Central memory CD4-positive, alpha-beta T cell (primary cell): Measurements from ENCODE around the gene PIEZO2.
"Not testable (repeated sequence)": the region's sequence is repeated elsewhere in the genome, so short reads cannot be mapped to it uniquely, and the experiment has no call there.

ENCODE experiments used
- DNase-seq: peaks from one replicate; pipeline ENCODE4 v3.0.0; 2022
- total RNA-seq, 3 experiments: gene quantifications; one replicate each; lab custom pipeline; 2026; lab: John Stamatoyannopoulos, UW

Gene PIEZO2
- 0 reads per million in 3 experiments for total RNA-seq

DNA sequence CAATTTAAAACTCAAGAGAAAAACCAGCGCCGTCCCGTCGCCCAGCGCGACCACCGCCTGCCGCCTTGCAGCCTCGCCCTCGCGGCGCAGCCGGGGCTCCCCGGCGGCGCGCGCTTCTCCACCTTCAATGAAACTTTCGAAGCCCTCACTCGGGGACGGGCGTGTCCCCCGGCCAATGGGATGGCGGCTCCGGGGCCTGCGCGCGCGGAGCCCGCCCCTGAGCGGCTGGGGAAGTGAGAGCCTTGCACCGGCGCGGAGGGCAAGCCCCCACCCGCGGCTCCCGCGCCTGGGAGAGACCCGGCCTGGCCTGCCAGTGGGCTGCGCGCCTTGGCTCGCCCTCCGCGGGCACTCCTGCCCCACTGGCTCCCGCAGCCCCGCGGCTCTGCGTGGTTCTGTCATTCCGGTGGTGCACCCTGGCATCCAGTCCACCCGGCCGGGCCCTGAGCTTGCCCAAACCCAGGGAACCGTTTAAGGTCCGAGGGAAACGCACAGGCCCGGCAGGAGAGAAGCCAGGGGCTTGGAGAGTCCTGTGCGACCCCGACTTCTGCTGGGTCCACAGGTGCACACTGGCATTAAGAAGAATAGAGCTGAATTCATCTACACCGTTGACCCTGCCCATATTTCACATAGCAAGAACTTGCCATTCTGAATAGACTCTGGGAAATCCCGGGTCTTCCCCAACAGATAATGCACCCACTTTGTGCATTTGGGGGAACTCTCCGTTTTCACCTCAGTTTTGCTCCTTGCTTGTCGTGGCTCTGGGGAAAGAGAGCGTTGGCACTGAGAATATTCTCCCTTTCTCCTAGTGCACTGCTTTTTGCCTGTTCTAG lies at the start of gene PIEZO2:
TSS of gene PIEZO2 (minus strand) at position 129 of the 830 bp plus-strand sequence. CDS start 981 bp downstream, outside the sequence.
- no peak for DNase-seq

DNA sequence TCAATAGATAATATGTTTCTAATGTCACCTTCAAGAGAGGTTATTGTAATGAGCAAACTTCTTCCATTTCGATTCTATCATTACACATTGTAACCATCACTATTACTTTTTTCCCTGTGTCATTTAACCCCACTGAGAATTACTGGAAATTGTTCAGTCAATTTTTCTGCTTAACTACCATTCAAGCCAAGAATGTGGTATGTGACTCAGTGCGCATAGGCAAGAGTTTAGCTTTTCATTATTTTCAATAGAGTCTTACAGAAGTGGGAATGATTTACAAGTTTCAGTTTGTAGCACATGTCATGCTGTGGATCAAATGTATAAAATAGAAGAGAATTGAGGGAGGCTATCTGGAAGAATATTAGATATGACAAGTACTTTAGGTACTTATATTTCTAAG lies 34.3 kb upstream of the PIEZO2 start:
- DNase-seq, result no peak

DNA sequence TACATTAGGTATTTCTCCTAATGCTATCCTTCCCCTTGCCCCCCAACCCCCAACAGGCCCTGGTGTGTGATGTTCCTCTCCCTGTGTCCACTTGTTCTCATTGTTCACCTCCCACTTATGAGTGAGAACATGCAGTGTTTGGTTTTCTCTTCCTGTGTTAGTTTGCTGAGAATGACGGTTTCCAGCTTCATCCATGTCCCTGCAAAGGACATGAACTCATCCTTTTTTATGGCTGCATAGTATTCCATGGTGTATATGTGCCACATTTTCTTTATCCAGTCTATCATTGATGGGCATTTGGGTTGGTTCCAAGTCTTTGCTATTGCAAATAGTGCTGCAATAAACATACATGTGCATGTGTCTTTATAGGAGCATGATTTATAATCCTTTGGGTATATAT lies 32.3 kb upstream of the PIEZO2 start:
- not testable (repeated sequence) for DNase-seq

DNA sequence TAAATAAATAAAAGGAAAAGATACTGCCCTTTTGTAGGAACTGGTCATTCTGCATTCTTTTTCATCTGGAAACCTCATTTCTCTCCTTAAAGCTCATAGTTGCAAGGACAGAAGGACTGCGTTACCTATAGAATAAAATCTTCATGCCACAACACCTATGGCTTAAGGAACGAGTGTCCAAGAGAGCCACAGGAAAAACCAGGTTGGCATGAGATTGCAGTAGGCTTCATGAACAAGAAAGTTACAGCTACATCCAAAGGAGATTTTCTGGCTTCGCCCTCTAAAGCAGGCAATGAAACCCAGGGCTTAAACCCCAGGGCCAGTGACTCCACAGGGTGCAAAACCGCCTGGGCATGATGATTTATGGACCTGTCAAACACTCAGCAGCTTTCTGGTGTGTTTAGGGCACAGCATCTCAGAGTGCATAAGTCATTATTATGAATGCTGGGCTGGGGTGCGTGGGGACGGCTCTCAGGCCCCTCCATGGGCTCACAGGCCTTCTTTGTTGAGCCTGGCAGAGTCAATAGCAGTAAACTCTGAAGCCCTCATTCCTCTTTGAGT lies 30.7 kb upstream of the PIEZO2 start:
- no peak for DNase-seq

DNA sequence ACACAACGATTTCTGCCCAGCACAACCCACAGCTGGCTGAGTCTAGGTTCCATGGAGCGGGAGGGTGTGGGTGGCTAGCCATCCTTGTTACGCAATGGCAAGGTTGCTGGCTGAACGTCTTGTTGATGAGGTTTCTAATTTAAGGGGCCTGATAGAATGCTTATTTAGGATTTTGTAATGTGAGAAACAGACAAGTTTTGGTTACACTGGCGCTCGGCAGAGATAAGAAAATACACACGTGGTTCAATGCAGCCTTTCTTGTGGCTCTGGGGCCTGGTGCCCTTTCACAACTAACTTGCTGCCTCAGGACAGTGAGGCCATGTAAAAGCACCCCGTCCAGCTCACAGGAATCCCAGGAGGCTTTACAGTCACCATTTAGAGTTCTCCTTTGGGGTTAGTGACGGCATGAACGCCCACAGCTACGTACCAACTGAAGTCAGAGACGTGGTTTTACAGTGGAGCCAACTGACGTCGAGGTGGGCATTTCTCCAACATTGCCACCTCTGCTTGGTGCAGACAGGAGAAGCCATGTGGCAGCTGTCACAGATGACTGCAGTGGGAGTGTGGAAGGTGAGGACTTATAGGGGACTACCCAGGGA lies 29.7 kb upstream of the PIEZO2 start:
- DNase-seq, result no peak

DNA sequence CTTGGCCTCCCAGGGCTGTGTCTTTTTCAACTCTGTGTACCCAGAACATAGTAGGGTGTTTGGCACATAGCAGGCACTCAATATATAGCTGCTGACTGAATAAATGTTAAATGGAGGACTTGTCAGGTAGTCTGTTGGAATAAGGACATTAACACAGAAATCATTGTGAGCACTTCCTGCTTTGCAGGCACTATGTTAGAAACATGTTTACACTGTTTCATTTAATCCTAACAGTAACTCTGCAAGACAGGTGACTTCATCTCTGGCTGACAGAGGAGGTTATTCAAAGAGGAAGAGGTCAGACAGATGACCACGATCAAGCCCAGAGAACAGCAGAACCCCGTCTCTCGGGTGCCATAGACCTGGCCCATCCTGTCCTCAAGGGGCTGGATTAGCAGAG lies 28.0 kb upstream of the PIEZO2 start:
- DNase-seq, result no peak

DNA sequence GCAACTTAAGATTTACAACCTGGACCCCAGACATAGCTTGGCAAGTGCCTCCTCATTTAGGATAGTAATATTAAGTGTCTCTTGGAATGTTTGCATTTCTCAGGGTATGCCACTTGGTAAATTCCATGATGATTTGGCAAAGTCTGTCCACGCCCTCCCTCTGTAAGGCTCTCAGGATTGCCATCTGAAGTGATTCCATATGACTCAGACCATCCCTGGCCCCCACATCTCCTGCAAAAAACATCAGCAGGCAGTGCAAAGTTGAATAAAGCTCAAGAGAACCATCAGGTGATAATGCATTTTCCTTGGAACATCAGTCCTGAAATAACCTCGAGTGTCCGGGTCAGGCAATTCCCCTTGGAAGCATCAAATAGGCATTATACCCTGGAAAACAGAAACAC lies 27.1 kb upstream of the PIEZO2 start:
- no peak for DNase-seq

DNA sequence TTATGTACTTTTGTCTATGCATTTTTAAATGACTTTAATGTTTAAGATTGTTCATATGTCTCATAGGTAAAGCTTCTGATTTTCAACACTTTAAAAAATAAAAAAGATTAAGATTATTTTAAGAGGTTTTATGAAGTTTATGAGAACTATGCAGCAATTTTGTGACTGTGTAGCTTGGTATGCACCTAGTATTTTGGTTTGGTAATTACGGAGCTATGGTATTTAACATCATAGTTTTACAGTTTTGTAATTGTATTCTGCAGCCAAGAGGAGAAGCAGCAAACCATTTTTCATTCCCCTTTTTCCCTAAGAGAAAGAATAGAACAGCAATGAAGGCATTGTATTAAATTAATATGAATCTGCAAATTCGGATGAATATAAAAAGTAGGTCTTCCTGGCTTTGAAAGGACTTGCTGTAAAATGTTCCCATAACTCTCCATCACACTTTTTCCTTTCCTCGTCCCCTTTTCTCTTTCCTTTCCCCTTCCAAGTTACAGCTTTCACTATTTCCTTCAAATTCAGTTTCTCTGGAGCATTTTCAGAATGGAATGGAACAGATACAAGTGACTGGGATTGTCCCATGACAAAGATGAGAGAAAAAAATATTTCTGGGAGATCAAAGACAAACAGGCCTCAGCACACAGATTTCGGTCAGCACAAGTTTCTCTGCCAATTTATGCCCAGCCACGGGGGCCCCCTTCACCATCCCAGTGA lies 26.1 kb upstream of the PIEZO2 start:
- no peak for DNase-seq

DNA sequence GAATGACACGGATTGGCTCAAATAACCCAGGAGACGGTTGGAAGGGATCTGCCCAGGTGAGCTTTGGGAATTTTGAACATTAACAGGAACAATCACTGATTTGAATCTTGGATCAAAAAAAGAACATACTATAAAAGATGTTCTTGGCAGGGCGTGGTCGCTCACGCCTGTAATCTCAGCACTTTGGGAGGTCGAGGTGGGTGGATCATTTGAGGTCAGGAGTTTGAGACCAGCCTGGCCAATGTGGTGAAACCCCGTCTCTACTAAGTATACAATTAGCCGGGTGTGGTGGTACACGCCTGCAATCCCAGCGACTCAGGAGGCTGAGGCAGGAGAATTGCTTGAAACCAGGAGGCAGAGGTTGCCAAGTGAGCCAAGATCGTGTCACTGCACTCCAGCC lies 24.8 kb upstream of the PIEZO2 start:
- not testable (repeated sequence) for DNase-seq

DNA sequence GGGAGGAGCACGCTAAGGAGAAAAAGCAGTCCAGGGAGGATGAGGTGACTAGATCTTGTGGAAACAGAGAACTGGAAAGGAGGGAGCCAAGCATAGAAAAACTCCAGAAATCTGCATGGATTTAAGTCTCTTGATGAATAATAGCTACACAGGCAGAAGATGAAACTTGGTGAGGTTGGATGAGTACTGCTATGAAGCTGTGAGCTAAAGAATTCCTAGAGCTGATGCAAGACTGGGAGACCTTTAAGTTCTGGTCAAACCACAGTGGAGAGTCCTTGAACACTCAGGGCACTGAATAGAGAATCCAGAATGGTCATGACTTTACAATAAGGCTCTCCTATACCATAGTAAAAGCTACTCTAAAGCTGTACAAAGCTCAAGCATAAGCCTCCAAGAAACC lies 18.4 kb upstream of the PIEZO2 start:
- DNase-seq, result no peak

DNA sequence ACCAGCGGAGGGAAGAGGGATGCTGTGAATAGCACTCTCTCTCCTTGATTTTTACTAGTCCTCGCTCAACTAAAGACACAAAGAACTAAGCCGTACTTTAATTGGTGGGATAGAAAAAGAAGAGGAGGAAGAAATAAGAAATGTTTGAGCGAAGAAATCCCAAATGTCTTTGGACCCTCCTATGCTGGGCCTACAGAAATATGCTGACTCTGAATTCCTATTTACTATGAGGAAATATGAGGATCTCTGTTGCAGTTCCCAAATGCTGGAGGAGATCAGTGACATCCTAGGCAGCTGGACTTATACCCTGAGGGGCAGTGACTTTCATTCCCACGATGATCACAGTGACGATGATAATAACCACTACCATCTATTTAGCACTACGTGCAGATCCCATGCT lies 16.6 kb upstream of the PIEZO2 start:
- DNase-seq, result no peak

DNA sequence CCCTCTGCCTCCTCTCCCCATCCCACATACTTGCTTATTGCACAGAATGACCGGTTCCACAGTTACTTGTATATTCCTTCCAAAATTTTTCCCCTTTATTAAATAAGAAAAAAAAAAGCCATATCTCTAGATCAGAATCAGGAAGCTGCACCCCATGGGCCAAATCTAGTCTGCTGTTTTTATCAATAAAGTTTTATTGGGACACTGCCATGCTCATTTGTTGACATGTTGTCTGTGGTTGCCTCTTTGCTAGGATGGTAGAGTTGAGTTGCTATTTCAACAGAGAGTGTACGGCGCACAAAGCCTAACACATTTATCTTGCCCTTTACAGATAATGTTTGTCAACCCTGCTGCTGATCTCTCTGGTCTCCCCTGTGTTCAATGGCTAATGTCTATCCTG lies 15.8 kb upstream of the PIEZO2 start:
- no peak for DNase-seq

DNA sequence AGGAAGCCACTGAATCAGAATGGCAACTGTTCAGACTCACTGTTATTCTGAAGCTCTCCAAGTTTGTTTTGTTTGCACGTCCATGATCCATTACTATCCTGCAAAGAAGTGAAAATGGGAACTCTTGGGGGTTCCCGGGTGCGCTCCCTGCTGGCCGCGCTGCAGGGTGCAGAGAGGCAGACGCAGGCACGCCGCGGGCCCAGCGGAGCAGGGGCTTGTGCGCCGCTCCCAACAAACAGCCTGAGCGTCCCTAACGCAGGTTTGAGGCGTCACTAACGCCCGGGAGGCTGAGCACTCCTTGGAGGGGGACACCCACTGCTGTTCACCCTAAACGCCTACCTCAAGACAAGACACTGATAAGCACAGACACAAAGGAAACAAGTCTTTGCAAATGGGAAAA lies 14.3 kb upstream of the PIEZO2 start:
- DNase-seq, result no peak

DNA sequence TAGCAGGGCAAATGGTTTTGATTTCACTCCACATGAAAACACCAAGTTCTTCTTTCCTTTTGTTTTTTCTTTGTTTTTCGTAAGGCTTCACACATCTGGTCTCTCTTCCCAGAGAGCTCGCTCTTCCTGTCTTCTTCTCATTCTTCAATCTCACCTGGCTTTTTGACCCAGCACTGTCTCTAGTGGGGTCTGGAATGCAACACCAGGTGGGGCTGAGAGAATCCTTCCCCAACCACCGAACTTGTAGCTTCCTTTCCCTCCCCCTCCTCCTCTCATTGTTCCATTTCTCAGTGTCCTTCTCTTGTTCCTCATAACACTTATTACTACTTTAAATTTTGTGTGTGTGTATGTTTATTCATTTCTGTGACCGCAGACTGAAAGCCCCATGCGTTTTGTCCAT lies 13.5 kb upstream of the PIEZO2 start:
- DNase-seq, result no peak

DNA sequence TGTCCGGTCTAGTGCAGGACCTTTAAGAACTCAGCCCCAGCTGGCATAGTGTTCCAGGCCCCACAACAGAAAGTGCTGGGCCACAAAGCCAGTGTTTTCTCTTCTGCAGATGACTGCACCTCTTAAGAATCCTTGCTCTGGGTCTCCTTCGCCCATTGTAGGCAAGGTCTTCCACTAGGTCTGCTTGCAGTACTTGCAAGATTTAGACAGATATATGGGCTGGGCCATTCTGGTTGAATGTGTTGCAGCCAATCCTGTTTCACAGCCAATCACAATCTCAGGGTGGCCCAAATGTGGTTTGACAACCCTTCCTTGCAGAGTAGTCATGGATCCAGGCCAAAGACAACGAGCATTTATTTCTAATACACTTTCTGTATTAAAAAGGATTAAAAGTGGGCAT lies 13.1 kb upstream of the PIEZO2 start:
- no peak for DNase-seq

DNA sequence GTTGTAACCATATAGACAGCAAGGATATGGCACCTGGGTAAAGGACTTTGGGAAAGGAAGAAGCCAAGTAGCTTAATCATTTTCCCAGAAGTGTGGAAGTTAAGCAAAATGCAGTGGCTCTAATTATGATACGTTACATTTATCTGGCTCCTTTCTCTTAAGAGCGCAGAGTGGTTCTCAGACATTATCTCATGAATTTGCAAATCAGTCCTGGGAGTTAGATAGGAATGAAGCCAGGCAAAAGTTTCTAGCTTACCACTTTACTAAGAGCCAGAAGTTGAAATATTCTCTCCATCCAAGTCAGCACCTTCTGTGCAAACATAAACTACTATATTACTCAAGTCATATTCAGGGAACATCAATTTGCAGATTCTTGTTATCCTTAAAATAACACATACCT lies 10.9 kb upstream of the PIEZO2 start:
- no peak for DNase-seq

DNA sequence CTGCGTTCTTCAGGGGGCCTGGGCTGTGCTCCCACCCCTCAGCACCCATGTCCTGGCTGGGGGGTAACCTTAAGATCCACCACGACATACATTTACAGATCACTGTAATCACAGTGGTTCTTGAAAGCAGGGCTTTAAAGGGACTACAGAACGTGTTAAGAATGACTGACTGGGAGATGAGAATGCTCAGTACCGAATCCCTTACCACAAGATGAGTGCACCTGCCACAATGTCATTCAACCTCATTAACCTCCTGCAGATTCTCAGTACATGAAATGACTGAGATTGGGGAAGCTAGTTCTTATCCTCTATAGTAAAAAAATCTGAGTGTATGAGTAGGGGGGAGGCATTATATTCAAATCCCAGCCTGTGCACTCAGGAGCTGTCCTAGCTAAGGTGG lies 10.5 kb upstream of the PIEZO2 start:
- no peak for DNase-seq

DNA sequence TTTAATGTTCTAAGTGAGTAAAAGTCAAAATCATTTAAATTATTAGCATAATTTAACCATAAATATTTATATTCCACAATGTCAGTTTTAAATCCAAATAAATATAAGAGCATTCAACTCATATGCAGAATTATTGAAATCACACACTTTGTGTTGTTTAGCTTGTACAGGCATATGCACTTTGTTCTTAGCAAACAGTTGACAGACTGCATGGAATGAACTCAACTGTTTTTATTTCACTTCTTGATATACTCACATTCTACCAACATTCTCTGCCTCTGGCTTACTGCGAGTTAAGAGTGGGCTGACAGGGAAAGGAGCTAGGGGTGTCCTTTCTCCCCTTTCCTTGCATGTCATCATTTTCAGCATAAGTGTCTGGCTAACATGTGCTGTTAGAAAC lies 7.6 kb upstream of the PIEZO2 start:
- DNase-seq, result no peak

DNA sequence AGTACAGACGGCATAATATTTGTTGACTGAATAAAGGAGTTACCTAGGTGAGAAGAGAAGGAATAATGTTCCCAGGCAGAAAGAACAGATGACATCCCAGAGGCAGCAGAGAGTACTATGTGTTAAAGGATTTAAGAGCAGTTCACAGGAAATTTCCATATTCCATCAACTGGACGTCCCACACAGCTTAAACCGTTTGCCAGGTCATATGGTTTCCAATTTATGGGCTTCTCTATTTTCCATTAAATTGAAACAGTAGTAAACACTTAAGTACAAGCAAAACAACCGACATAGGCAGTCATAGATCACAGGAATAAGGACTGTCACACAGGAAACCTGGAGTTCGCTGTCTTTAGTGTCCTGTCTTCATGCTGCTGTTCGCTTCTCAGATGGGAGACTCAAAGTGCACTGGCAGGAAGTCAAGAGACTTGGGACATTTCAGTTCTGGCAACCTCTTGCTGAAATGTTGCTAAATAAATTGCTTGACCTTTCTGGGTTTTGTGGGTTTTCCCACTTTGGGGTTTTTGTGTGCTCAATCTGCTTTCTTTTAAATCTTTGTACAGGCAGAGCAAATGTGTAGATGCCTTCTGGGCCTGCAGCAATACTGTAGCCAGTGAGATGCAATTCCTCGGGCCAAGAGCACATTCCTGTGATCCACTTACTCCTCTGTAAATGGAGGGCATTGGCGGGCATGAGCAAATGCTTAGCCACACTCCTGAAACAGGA lies 5.8 kb upstream of the PIEZO2 start:
- DNase-seq, result no peak

DNA sequence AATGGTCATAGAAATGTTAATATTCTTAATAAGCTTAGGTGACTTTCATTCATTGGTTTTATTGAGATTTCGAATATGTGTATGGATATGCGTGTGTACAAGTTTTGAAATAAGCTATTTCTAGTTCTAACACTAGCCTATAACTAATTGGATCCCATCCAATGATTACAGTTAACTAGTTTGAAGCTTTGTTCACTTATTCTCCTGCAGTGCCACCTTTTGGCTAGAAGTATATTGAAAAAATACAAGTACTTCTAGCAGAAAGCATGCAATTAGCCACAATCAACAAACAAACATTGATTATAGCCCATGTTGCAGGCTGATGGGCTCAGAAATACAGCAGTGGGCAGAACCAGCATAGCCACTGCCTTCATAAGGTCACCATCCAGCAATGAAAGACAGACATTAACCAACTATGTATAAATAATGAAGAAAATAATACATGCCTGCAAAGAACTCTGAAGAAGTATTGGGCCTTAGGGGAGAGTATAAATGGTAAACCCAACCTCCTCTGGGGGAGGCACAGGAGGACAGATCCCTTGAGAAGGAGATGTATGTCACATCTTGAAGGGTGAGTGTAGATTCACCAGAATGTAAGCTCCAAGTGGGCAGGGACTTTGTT lies 5.1 kb upstream of the PIEZO2 start:
- DNase-seq, result no peak

DNA sequence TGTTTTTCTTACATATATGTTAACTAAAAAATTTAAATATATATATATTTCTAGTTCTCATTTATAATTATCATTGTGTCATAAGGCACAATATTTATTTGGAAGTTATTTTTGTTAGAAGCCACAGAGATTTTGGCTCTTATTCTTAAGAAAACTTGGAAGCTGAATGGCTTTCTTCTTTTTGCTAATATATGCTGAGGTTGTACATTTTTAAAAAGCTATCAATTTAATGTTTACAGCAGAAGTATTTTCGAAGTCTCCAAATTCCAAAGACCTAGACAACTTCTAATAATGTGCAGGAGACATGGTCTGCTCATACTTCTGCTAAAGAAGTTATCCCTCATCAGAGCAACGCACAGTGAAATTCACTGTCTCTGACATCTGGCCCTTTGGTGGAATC lies 3.7 kb upstream of the PIEZO2 start:
- no peak for DNase-seq

DNA sequence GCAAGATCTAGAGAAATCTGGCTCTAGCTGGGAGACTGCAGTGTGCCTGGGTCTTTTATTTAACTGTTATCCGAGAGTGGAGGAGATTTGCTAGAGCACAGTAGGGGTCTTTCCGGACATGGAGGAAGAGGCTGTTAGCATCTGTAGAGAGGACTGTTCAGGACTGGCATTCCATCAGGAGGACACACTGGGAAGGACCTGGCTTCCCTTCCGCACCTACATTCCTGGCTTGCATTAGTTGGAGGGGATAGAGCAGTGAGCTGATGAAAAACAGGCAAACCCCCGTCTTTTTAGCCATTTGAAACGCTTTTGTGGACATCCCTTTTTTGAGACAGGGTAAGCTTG lies 874 bp upstream of the PIEZO2 start:
- DNase-seq, result no peak
